H1 (cell line): Measurements from ENCODE around the gene OR2T34. TPM values are rescaled to one million over a fixed set of nuclear protein-coding genes. Genes with fewer than 3 reads are reported as not detected.

Source experiments
- CTCF ChIA-PET: fragments of 300-600 bp; sonication (Branson Sonifier 250); formaldehyde crosslinking; loops from one replicate; lab custom pipeline; 2021; ENCODE audit not compliant: partially characterized antibody; lab: Charles Lee
- POLR2A ChIA-PET: fragments of 300-600 bp; sonication (Branson Sonifier 250); formaldehyde crosslinking; loops from one replicate; lab custom pipeline; 2021; ENCODE audit warnings: inconsistent platforms; ENCODE audit not compliant: partially characterized antibody; lab: Charles Lee
- DNase-seq, 2 experiments: peaks; one replicate each; pipeline versions ENCODE4 v3.0.0 to v3.0.0-alpha.2; 2010 to 2022; ENCODE audit warnings: low spot score in 2 of 2, low read depth in 1 of 2, mixed read lengths in 1 of 2
- FAIRE-seq: peaks from 2 replicates; lab custom pipeline; 2011; peaks lifted over from hg19 to GRCh38; lab: Jason Lieb, UNC
- H2AFZ ChIP-seq: 2 replicates; pipeline ENCODE4 v1.8.1; 2012; ENCODE audit warnings: low read length, inconsistent platforms
- H2AK5ac ChIP-seq: 2 replicates; pipeline ENCODE4 v1.6.1; 2013; ENCODE audit warnings: low read depth, low read length
- H2BK120ac ChIP-seq: replicated peaks from 2 replicates; pipeline ENCODE3; 2013; ENCODE audit warnings: low read depth, low read length, inconsistent platforms
- H2BK12ac ChIP-seq: 2 replicates; pipeline ENCODE4 v1.6.1; 2013; ENCODE audit warnings: low read depth, low read length
- H2BK15ac ChIP-seq: 2 replicates; pipeline ENCODE4 v1.6.1; 2013; ENCODE audit warnings: low read length
- H2BK20ac ChIP-seq: 2 replicates; pipeline ENCODE4 v1.6.1; 2013; ENCODE audit warnings: low read length
- H2BK5ac ChIP-seq: 2 replicates; pipeline ENCODE4 v1.6.1; 2013; ENCODE audit warnings: low read depth, low read length
- H3K14ac ChIP-seq: 2 replicates; pipeline ENCODE4 v1.6.1; 2013; ENCODE audit warnings: inconsistent platforms; ENCODE audit not compliant: insufficient read length
- H3K18ac ChIP-seq: 2 replicates; pipeline ENCODE4 v1.6.1; 2013; ENCODE audit warnings: low read length; ENCODE audit errors: extremely low read depth
- H3K23ac ChIP-seq: 2 replicates; pipeline ENCODE4 v1.6.1; 2013; ENCODE audit warnings: inconsistent platforms; ENCODE audit not compliant: insufficient read length
- H3K23me2 ChIP-seq: 2 replicates; pipeline ENCODE4 v1.6.1; 2013; ENCODE audit warnings: low read depth, low read length
- H3K27ac ChIP-seq: 2 replicates; pipeline ENCODE4 v1.6.1; 2011; ENCODE audit warnings: low read depth, low read length, inconsistent platforms
- H3K27me3 ChIP-seq, 4 experiments: replicated peaks in 1 of 4; 1 replicate in 1 of 4; 2 replicates in 3 of 4; pipeline versions ENCODE4 v1.6.1 to v1.8.1; 2011 to 2013; ENCODE audit warnings: low read length in 3 of 4, mild to moderate bottlenecking in 3 of 4, inconsistent platforms in 2 of 4, mixed read lengths in 2 of 4, moderate library complexity in 1 of 4; ENCODE audit not compliant: control insufficient read depth in 3 of 4, insufficient read depth in 3 of 4; ENCODE audit errors: extremely low read depth in 1 of 4
- H3K36me3 ChIP-seq, 4 experiments: 2 replicates each; pipeline versions ENCODE4 v1.6.1 to v1.8.1; 2011 to 2013; ENCODE audit warnings: mild to moderate bottlenecking in 4 of 4, low read length in 3 of 4, moderate library complexity in 2 of 4, control low read depth in 1 of 4, inconsistent platforms in 1 of 4; ENCODE audit not compliant: insufficient read depth in 4 of 4, control insufficient read depth in 2 of 4
- H3K4ac ChIP-seq: replicated peaks from 2 replicates; pipeline ENCODE3; 2013; ENCODE audit warnings: low read length, low read depth, mixed read lengths, inconsistent platforms; ENCODE audit not compliant: insufficient read length
- H3K4me1 ChIP-seq, 4 experiments: replicated peaks in 1 of 4; 1 replicate in 1 of 4; 2 replicates in 3 of 4; pipeline versions ENCODE4 v1.6.1 to v1.8.1; 2011 to 2013; ENCODE audit warnings: low read length in 3 of 4, inconsistent platforms in 2 of 4, mixed read lengths in 1 of 4; ENCODE audit not compliant: insufficient read depth in 4 of 4, control insufficient read depth in 3 of 4
- H3K4me2 ChIP-seq, 2 experiments: 2 replicates each; pipeline versions ENCODE4 v1.6.1 to v1.8.1; 2011 to 2013; ENCODE audit warnings: low read depth in 2 of 2, low read length in 2 of 2, control low read depth in 1 of 2, inconsistent platforms in 1 of 2, mild to moderate bottlenecking in 1 of 2; ENCODE audit not compliant: insufficient read depth in 1 of 2
- H3K4me3 ChIP-seq, 4 experiments: fragments of 200-600, 300-600 bp in 1 of 4; sonication (generic), shearing (Covaris generic), sonication (Bioruptor Twin) in 1 of 4; 2 replicates each; pipeline versions ENCODE4 v1.5.1 to v1.8.1; 2011 to 2016; ENCODE audit warnings: low read length in 4 of 4, low read depth in 3 of 4, control low read depth in 2 of 4, inconsistent platforms in 2 of 4, mild to moderate bottlenecking in 2 of 4, mixed read lengths in 1 of 4, moderate library complexity in 1 of 4; ENCODE audit not compliant: insufficient read depth in 2 of 4; ENCODE audit errors: extremely low read depth in 1 of 4
- H3K56ac ChIP-seq: replicated peaks from 2 replicates; pipeline ENCODE3; 2013; ENCODE audit warnings: low read depth, mild to moderate bottlenecking, mixed read lengths, low read length, inconsistent platforms; ENCODE audit not compliant: insufficient read length
- H3K79me1 ChIP-seq: 2 replicates; pipeline ENCODE4 v1.6.1; 2013; ENCODE audit warnings: low read depth, low read length, control low read depth
- H3K79me2 ChIP-seq, 2 experiments: 2 replicates each; pipeline versions ENCODE4 v1.6.1 to v1.8.1; 2012 to 2013; ENCODE audit warnings: low read length in 2 of 2, mild to moderate bottlenecking in 2 of 2, inconsistent platforms in 1 of 2; ENCODE audit not compliant: insufficient read depth in 2 of 2, control insufficient read depth in 1 of 2
- H3K9ac ChIP-seq, 4 experiments: replicated peaks in 1 of 4; 1 replicate in 1 of 4; 2 replicates in 3 of 4; pipeline versions ENCODE4 v1.6.1 to v1.8.1; 2011 to 2013; ENCODE audit warnings: low read depth in 3 of 4, low read length in 3 of 4, control low read depth in 2 of 4, mild to moderate bottlenecking in 2 of 4, moderate library complexity in 2 of 4, inconsistent platforms in 1 of 4; ENCODE audit errors: extremely low read depth in 1 of 4
- H3K9me3 ChIP-seq, 2 experiments: 2 replicates each; pipeline versions ENCODE4 v1.6.1 to v1.8.1; 2012 to 2013; ENCODE audit warnings: mild to moderate bottlenecking in 2 of 2, moderate library complexity in 2 of 2, control low read depth in 1 of 2, inconsistent platforms in 1 of 2, low read depth in 1 of 2, low read length in 1 of 2, mixed read lengths in 1 of 2; ENCODE audit not compliant: insufficient read depth in 2 of 2
- H4K20me1 ChIP-seq, 2 experiments: replicated peaks in 1 of 2; 2 replicates each; pipeline versions ENCODE3 to v1.8.1; 2011 to 2013; ENCODE audit warnings: inconsistent platforms in 2 of 2, low read length in 2 of 2, mild to moderate bottlenecking in 1 of 2; ENCODE audit not compliant: insufficient read depth in 2 of 2, control insufficient read depth in 1 of 2
- H4K5ac ChIP-seq: 2 replicates; pipeline ENCODE4 v1.6.1; 2013; ENCODE audit warnings: low read length, low read depth, mixed read lengths, inconsistent platforms; ENCODE audit not compliant: insufficient read length
- H4K8ac ChIP-seq: 2 replicates; pipeline ENCODE4 v1.8.0; 2013; ENCODE audit warnings: mild to moderate bottlenecking, moderate library complexity, low read length, inconsistent platforms; ENCODE audit not compliant: insufficient read depth; ENCODE audit errors: extremely low read depth
- H4K91ac ChIP-seq: replicated peaks from 2 replicates; pipeline ENCODE3; 2013; ENCODE audit warnings: low read length, mixed read lengths, inconsistent platforms; ENCODE audit not compliant: insufficient read length
- EZH2 ChIP-seq: fragments of 200-600 bp; sonication (generic); IDR thresholded peaks from 2 replicates; pipeline ENCODE4 v1.7.1; 2012; ENCODE audit warnings: low read depth, mild to moderate bottlenecking, moderate library complexity, low read length, inconsistent platforms; ENCODE audit not compliant: severe bottlenecking
- JUND ChIP-seq: IDR thresholded peaks from 2 replicates; pipeline ENCODE4 v1.6.1; 2011; ENCODE audit warnings: mild to moderate bottlenecking, improper control_type of control experiment, low read length
- MAX ChIP-seq: IDR thresholded peaks from 2 replicates; pipeline ENCODE4 v1.6.1; 2012; ENCODE audit warnings: inconsistent platforms
- NANOG ChIP-seq: IDR thresholded peaks from 2 replicates; pipeline ENCODE4 v1.6.1; 2011; ENCODE audit warnings: low read length, low read depth, mild to moderate bottlenecking, inconsistent platforms; ENCODE audit not compliant: insufficient read depth, poor library complexity, severe bottlenecking
- POU5F1 ChIP-seq: IDR thresholded peaks from 2 replicates; pipeline ENCODE4 v1.6.1; 2011; ENCODE audit warnings: low read depth, mild to moderate bottlenecking, low read length, moderate library complexity
- RNF2 ChIP-seq: fragments of 200-900, 300-1000 bp; sonication (generic); IDR thresholded peaks from 2 replicates; pipeline ENCODE4 v1.7.1; 2016; ENCODE audit warnings: borderline replicate concordance, low read depth, mild to moderate bottlenecking, antibody characterized with exemption, low read length; ENCODE audit not compliant: poor library complexity, severe bottlenecking; ENCODE audit errors: missing control alignments
- SIN3A ChIP-seq, 2 experiments: IDR thresholded peaks in 1 of 2; conservative IDR thresholded peaks in 1 of 2; 2 replicates each; pipeline ENCODE4 v1.6.1; 2011 to 2012; ENCODE audit warnings: low read length in 2 of 2, improper control_type of control experiment in 1 of 2, low read depth in 1 of 2, mild to moderate bottlenecking in 1 of 2
- SIX5 ChIP-seq: IDR thresholded peaks from 2 replicates; pipeline ENCODE4 v1.6.1; 2011; ENCODE audit warnings: mild to moderate bottlenecking, low read depth, low read length
- SRF ChIP-seq: IDR thresholded peaks from 2 replicates; pipeline ENCODE4 v1.6.1; 2011; ENCODE audit warnings: mild to moderate bottlenecking, low read depth, low read length, moderate library complexity
- TAF1 ChIP-seq: IDR thresholded peaks from 2 replicates; pipeline ENCODE4 v1.6.1; 2011; ENCODE audit warnings: mild to moderate bottlenecking, low read depth, low read length
- TAF7 ChIP-seq: optimal IDR thresholded peaks from 2 replicates; pipeline ENCODE3; 2011; ENCODE audit warnings: low read depth, mild to moderate bottlenecking, inconsistent platforms, low read length, moderate library complexity, borderline replicate concordance
- WGBS, 2 experiments: shearing (Covaris generic) in 1 of 2; methylation state at CpG; one replicate each; pipeline versions ENCODE4 v1.1.6 to v1.1.7; 2013 to 2015; ENCODE audit warnings: low lambda C conversion rate in 2 of 2, mixed read lengths in 2 of 2, inconsistent platforms in 1 of 2, low coverage in 1 of 2, missing lambda C conversion rate in 1 of 2; ENCODE audit not compliant: insufficient replicate concordance in 2 of 2, insufficient coverage in 1 of 2, insufficient read length in 1 of 2; ENCODE audit errors: extremely low coverage in 1 of 2, missing lambda C conversion rate in 1 of 2; 5-methylcytosine and 5-hydroxymethylcytosine counted together
- polyA plus RNA-seq, 7 experiments: library from polyadenylated mRNA; depleted of rRNA in 3 of 7; stranded (reverse) in 5 of 7; unstranded in 2 of 7; fragments of >200 nt in 5 of 7; fragments of 200-250 nt in 2 of 7; gene quantifications; 1 replicate in 5 of 7; 2 replicates in 1 of 7; 4 replicates in 1 of 7; pipeline versions ENCODE4 v1.2.1 to v1.2.3, GENCODE V29; 2011 to 2013; ENCODE audit warnings: missing spikeins in 2 of 7, mixed read lengths in 2 of 7
- total RNA-seq: library from RNA; stranded (reverse); fragmentation: NEBNext Ultra II Directional; extraction: Animal tissue kit (Norgen Biotek cat#: 25700); gene quantifications from 2 replicates; pipeline ENCODE4 v1.2.1, GENCODE V29; 2021
- TF ChIP-seq, protein P1 (sequence below): IDR thresholded peaks from 2 replicates; pipeline ENCODE4 v1.6.1; 2011; ENCODE audit warnings: low read length, improper control_type of control experiment

The OR2T34 gene
- total and polyA plus RNA-seq, 2 of the 8 experiments (the other 6 are each of a cell fraction or from before 2014, with no cell fraction given) = not detected

- no peak overlapping the region for H3K23ac ChIP-seq
- 77% methylated on average over 7 of the region's 7 CpGs; no CpG with 5 or more reads in 1 of the 2 experiments for WGBS, 2 experiments
- H2BK120ac ChIP-seq = no peak overlapping the region
- no peak overlapping the region for H4K5ac ChIP-seq
- no peak overlapping the region for H3K4ac ChIP-seq
- H3K27me3 ChIP-seq = no peaks in the 10 kb centered on the region
- H3K36me3 ChIP-seq = no peaks in the 10 kb centered on the region
- H2BK5ac ChIP-seq = no peak overlapping the region
- FAIRE-seq (no peak), DNase-seq (no peak)
- H3K27ac ChIP-seq = no peak overlapping the region
- no peak overlapping the region for H3K4me3 ChIP-seq
- no peaks in the 10 kb centered on the region for H3K23me2 ChIP-seq
- no peaks in the 10 kb centered on the region for H3K79me1 ChIP-seq
- H4K20me1 ChIP-seq = no peaks in the 10 kb centered on the region
- H3K18ac ChIP-seq = no peak overlapping the region
- no peak overlapping the region for H4K91ac ChIP-seq
- H2AFZ ChIP-seq = no peak overlapping the region
- POLR2A ChIA-PET = no interaction called here
- no peak overlapping the region for H3K9ac ChIP-seq
- no peak overlapping the region for H3K4me2 ChIP-seq
- H2BK12ac ChIP-seq = no peak overlapping the region
- H3K56ac ChIP-seq = no peak overlapping the region
- no peaks in the 10 kb centered on the region for H3K4me1 ChIP-seq
- no peak overlapping the region for H3K14ac ChIP-seq
- CTCF ChIA-PET = interaction anchor here (0.5 to 1.0 kb wide), 2 partner anchors 160 to 460 kb away, joined by 5 read pairs; no protein-coding TSS in a partner anchor
- H2AK5ac ChIP-seq = no peak overlapping the region
- H4K8ac ChIP-seq = no peak overlapping the region
- H3K9me3 ChIP-seq = peaks cover 57 to 84% of the 10 kb centered on the region in 2 experiments
- no peak overlapping the region for H2BK20ac ChIP-seq
- no peak overlapping the region for H2BK15ac ChIP-seq
- H3K79me2 ChIP-seq = no peaks in the 10 kb centered on the region
- TF ChIP-seq TAF1 (no peak), SIN3A (conservative IDR thresholded peaks at IDR 0.05 in 1 of 2, IDR thresholded peaks at IDR 0.05 in 1 of 2; ENCODE audit: low read depth in 1 of 2, low read length in 2 of 2) (no peak), TAF7 (no peak), RNF2 (no peak), MAX (no peak), EZH2 (no peak), SIX5 (no peak), POU5F1 (no peak), SRF (no peak), NANOG (no peak), JUND (no peak)
- TF ChIP-seq, protein P1, sequence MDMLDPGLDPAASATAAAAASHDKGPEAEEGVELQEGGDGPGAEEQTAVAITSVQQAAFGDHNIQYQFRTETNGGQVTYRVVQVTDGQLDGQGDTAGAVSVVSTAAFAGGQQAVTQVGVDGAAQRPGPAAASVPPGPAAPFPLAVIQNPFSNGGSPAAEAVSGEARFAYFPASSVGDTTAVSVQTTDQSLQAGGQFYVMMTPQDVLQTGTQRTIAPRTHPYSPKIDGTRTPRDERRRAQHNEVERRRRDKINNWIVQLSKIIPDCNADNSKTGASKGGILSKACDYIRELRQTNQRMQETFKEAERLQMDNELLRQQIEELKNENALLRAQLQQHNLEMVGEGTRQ = no peak
Observed at GRCh38 chr1:248621770-248622169, 47.2 kb upstream of the OR2T34 start.
